ENCODE measurements around the gene CA7. TPM values are rescaled to one million over a fixed set of nuclear protein-coding genes. Genes with fewer than 3 reads are reported as not detected.

CA7 gene
- total RNA-seq, 3 donors from 2014 or later = 59.3 to 253 (median 131) TPM

- DNase-seq (no peak), ATAC-seq (no peak)
- Histone ChIP-seq H3K4me3 (no peak overlapping the region), H3K4me1 (ENCODE audit: low read depth) (no peaks in the 10 kb centered on the region), H3K36me3 (ENCODE audit: low read depth) (no peaks in the 10 kb centered on the region), H3K9me3 (no peaks in the 10 kb centered on the region)
- TF ChIP-seq, protein P1, sequence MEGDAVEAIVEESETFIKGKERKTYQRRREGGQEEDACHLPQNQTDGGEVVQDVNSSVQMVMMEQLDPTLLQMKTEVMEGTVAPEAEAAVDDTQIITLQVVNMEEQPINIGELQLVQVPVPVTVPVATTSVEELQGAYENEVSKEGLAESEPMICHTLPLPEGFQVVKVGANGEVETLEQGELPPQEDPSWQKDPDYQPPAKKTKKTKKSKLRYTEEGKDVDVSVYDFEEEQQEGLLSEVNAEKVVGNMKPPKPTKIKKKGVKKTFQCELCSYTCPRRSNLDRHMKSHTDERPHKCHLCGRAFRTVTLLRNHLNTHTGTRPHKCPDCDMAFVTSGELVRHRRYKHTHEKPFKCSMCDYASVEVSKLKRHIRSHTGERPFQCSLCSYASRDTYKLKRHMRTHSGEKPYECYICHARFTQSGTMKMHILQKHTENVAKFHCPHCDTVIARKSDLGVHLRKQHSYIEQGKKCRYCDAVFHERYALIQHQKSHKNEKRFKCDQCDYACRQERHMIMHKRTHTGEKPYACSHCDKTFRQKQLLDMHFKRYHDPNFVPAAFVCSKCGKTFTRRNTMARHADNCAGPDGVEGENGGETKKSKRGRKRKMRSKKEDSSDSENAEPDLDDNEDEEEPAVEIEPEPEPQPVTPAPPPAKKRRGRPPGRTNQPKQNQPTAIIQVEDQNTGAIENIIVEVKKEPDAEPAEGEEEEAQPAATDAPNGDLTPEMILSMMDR (IDR thresholded peaks at IDR 0.05) = no peak
- intact Hi-C loops (cut with DNase I, micrococcal nuclease) = no loop called here
Measured at GRCh38 chr16:66850115-66850815, 6.1 kb downstream of the CA7 start.

DNA sequence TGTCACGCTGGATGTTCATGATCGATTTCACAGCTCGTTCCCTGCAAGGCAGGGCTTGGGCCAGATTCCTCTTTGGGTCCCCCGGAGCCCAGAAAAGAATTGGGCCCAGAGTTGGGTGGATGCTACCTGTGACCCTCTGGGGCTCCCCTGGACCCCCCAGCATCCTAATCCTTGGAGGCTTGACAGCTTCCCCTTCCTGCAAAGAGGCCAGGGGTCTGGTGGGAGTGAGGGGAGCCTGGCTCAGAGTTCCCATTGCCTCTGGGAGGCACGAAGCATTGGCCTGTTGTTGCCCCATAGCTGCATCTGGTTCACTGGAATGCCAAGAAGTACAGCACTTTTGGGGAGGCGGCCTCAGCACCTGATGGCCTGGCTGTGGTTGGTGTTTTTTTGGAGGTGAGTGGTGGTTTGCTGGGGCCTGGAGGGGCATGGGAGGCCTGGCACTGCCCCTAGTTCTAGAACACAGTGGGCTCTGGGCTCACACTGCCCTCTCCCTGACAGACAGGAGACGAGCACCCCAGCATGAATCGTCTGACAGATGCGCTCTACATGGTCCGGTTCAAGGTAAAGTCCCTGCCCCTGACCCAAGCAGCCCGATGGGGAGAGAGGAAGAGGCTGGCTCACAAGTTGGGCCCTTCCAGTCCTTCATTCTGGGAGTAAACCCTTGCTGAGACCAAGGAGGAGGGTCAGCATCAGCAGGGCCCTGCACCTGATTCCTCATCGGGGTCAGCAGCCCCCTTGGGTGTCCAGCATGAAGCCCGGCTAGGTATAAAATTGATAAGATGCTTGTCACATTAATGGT lies 7.2 kb downstream of the CA7 start:
- Histone ChIP-seq H3K9me3 (no peaks in the 10 kb centered on the region), H3K4me1 (ENCODE audit: low read depth) (no peaks in the 10 kb centered on the region), H3K36me3 (ENCODE audit: low read depth) (no peaks in the 10 kb centered on the region), H3K4me3 (no peak overlapping the region)
- DNase-seq (no peak), ATAC-seq (no peak)
- TF ChIP-seq, protein P1 (IDR thresholded peaks at IDR 0.05) = no peak
- intact Hi-C loops (cut with DNase I, micrococcal nuclease) = no loop called here

- Histone ChIP-seq H3K36me3 (ENCODE audit: low read depth) (no peaks in the 10 kb centered on the region), H3K4me1 (ENCODE audit: low read depth) (no peaks in the 10 kb centered on the region), H3K9me3 (no peaks in the 10 kb centered on the region), H3K4me3 (no peak overlapping the region)
- ATAC-seq (no peak), DNase-seq (no peak)
- intact Hi-C loops (cut with DNase I, micrococcal nuclease) = no loop called here
- TF ChIP-seq, protein P1 (IDR thresholded peaks at IDR 0.05) = no peak
Measured at GRCh38 chr16:66853261-66854139, 9.3 kb downstream of the CA7 start.

DNA sequence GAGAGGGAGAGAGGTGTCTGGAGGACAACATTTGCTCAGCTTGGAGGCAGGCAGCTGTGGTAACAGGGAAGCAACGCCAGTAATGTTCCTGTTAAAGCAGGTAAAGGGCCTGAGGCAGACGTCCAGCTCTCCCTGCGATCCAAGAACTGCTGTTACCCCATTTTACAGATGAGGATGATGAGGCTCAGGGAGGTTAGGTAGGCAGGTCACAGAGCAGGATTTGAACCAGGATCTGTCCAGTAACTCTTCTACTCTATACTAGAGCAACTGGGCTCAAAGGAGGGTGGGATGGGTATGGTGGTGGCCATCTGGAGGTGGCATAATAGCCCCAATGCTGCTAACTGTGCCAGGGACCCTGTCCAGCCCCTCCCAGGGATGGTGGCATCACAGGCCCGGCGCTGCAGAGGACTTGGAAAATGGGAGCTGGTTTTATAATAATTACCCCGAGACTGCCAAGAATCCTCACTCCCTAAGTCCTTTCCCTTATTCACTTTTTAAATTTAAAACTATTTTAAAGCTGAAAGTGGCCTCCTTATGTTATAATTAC lies 12.0 kb downstream of the CA7 start:
- Histone ChIP-seq H3K4me3 (no peak overlapping the region), H3K9me3 (no peaks in the 10 kb centered on the region), H3K4me1 (ENCODE audit: low read depth) (no peaks in the 10 kb centered on the region), H3K36me3 (ENCODE audit: low read depth) (no peaks in the 10 kb centered on the region)
- intact Hi-C loops (cut with DNase I, micrococcal nuclease) = no loop called here
- DNase-seq = no peak
- ATAC-seq = no peak
- TF ChIP-seq, protein P1 (IDR thresholded peaks at IDR 0.05) = no peak

- intact Hi-C loops (cut with DNase I, micrococcal nuclease) = no loop called here
- DNase-seq (no peak), ATAC-seq (no peak)
- no peak overlapping the region for H3K4me3 ChIP-seq
- H3K9me3 ChIP-seq = no peaks in the 10 kb centered on the region
- no peaks in the 10 kb centered on the region for H3K36me3 ChIP-seq (ENCODE audit: low read depth)
- TF ChIP-seq, protein P1 (IDR thresholded peaks at IDR 0.05) = no peak
- no peaks in the 10 kb centered on the region for H3K4me1 ChIP-seq (ENCODE audit: low read depth)
Measured at GRCh38 chr16:66856801-66857200, 12.6 kb downstream of the CA7 start.

Data from mucosa of descending colon (tissue), 3 donors.